Spleen (tissue), 11 donors: Measurements from ENCODE around the gene NUFIP2. TPM values are rescaled to one million over a fixed set of nuclear protein-coding genes. Genes with fewer than 3 reads are reported as not detected.

ENCODE experiments used
- DNase-seq: peaks from one replicate; pipeline ENCODE4 v3.0.0-alpha.2; 2020
- H3K27ac ChIP-seq, 8 donors: fragments of 200-600 bp; sonication (generic) in 7 of 8; 1 replicate in 4 of 8; 2 replicates in 4 of 8; pipeline versions ENCODE4 v1.5.0 to v1.8.0; 2016 to 2021; ENCODE audit warnings: inconsistent platforms in 4 of 8, mild to moderate bottlenecking in 4 of 8, moderate library complexity in 1 of 8
- H3K27me3 ChIP-seq, 7 donors: fragments of 200-600 bp; sonication (generic) in 6 of 7; replicated peaks in 1 of 7; 1 replicate in 4 of 7; 2 replicates in 3 of 7; pipeline versions ENCODE4 v1.5.0 to v1.8.0; 2016 to 2021; ENCODE audit warnings: inconsistent platforms in 3 of 7, mild to moderate bottlenecking in 1 of 7
- H3K36me3 ChIP-seq, 6 donors: fragments of 200-600 bp; sonication (generic) in 5 of 6; 1 replicate in 4 of 6; 2 replicates in 2 of 6; pipeline versions ENCODE4 v1.5.0 to v1.8.0; 2016 to 2021; ENCODE audit warnings: inconsistent platforms in 2 of 6
- H3K4me1 ChIP-seq, 6 donors: fragments of 200-600 bp; sonication (generic) in 5 of 6; 1 replicate in 3 of 6; 2 replicates in 3 of 6; pipeline versions ENCODE4 v1.5.0 to v1.8.0; 2016 to 2021; ENCODE audit warnings: inconsistent platforms in 3 of 6
- H3K4me3 ChIP-seq, 8 donors: fragments of 200-600 bp; sonication (generic) in 7 of 8; 1 replicate in 4 of 8; 2 replicates in 4 of 8; pipeline versions ENCODE4 v1.5.0 to v1.8.0; 2016 to 2021; ENCODE audit warnings: inconsistent platforms in 4 of 8, mild to moderate bottlenecking in 4 of 8, moderate library complexity in 2 of 8
- H3K9me3 ChIP-seq, 8 donors: fragments of 200-600 bp; sonication (generic) in 7 of 8; 1 replicate in 4 of 8; 2 replicates in 4 of 8; pipeline versions ENCODE4 v1.5.0 to v1.8.0; 2016 to 2021; ENCODE audit warnings: inconsistent platforms in 4 of 8
- POLR2A ChIP-seq, 3 donors: fragments of 450-650 bp; IDR thresholded peaks; one replicate each; pipeline ENCODE4 v1.5.1; 2017; ENCODE audit warnings: antibody characterized with exemption in 3 of 3, mild to moderate bottlenecking in 1 of 3
- POLR2AphosphoS5 ChIP-seq, 3 donors: sonication (generic); formaldehyde crosslinking; IDR thresholded peaks; one replicate each; pipeline ENCODE4 v1.5.1; 2017; ENCODE audit warnings: antibody characterized with exemption in 3 of 3
- WGBS, 5 donors: extraction: QIAGEN DNeasy Blood & Tissue Kit in 3 of 5; methylation state at CpG; one replicate each; pipeline versions ENCODE4 v1.1.5 to v1.1.7; 2013 to 2018; 5-methylcytosine and 5-hydroxymethylcytosine counted together
- intact Hi-C: fragments of 100-400 bp; cut with DNase I; formaldehyde crosslinking; loops from one replicate; pipeline ENCODE4 v1.15.0; 2023; ENCODE audit warnings: low total_unique reads
- polyA plus RNA-seq, 3 donors: library from polyadenylated mRNA; stranded (reverse); fragments of 200-250 nt; gene quantifications; one replicate each; pipeline ENCODE4 v1.2.1, GENCODE V29; 2013
- total RNA-seq, 7 donors: library from RNA; depleted of rRNA in 3 of 7; stranded (reverse); fragments of >200 nt in 3 of 7; fragmentation: NEBNext Ultra II Directional in 4 of 7; extraction: Animal tissue kit (Norgen Biotek cat#: 25700) in 4 of 7; gene quantifications; one replicate each; pipeline versions ENCODE4 v1.1.0 to v1.2.1, GENCODE V29; 2016 to 2021
- TF ChIP-seq, protein P1 (sequence below), 11 experiments: fragments of 200-600 bp in 7 of 11; fragments of 450-650 bp in 4 of 11; sonication (generic) in 4 of 11; IDR thresholded peaks in 8 of 11; conservative IDR thresholded peaks in 3 of 11; 1 replicate in 7 of 11; 2 replicates in 4 of 11; pipeline versions ENCODE4 v1.4.0 to v1.8.0; 2016 to 2021; ENCODE audit warnings: antibody characterized with exemption in 11 of 11, inconsistent platforms in 4 of 11, mild to moderate bottlenecking in 1 of 11
- donor health status: healthy with polysubstance abuse.
- donor health status: DM: no; HTN: no; CAD: no; lungs with moderate emphysema.
- donor health status: DM: no; HTN: no; CAD: no.
- donor health status: Bipolar disorder and iron deficiency.
- donor health status: healthy.
- donor health status: DM: no; HTN: no; CAD: no.
- donor health status: DM: yes; HTN: yes; CAD: no.

NUFIP2 gene
- total and polyA plus RNA-seq, 10 donors: 8.7 to 68.4 (median 54.9) TPM

DNA sequence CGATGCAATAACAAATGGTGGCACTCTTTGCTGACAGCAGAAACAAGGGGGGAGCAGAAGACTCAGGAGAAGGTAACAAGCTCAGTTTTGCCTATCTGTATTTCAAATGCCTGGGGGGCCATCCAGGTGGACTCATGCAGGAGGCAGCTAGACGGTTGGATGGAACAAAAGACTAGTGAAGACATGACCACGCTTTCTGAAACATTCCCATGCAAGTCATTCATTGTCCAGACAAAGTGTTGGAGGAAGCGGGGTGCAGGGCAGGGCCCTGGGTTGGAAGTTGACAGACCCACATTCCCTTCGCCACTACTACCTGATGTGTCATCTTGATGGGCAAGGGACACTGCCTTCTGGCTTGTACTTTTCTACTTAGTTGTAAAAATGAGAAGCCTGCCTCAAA is 77.1 kb downstream of the NUFIP2 start:
- TF ChIP-seq, protein P1, sequence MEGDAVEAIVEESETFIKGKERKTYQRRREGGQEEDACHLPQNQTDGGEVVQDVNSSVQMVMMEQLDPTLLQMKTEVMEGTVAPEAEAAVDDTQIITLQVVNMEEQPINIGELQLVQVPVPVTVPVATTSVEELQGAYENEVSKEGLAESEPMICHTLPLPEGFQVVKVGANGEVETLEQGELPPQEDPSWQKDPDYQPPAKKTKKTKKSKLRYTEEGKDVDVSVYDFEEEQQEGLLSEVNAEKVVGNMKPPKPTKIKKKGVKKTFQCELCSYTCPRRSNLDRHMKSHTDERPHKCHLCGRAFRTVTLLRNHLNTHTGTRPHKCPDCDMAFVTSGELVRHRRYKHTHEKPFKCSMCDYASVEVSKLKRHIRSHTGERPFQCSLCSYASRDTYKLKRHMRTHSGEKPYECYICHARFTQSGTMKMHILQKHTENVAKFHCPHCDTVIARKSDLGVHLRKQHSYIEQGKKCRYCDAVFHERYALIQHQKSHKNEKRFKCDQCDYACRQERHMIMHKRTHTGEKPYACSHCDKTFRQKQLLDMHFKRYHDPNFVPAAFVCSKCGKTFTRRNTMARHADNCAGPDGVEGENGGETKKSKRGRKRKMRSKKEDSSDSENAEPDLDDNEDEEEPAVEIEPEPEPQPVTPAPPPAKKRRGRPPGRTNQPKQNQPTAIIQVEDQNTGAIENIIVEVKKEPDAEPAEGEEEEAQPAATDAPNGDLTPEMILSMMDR (IDR thresholded peaks at IDR 0.05 in 8 of 11, conservative IDR thresholded peaks at IDR 0.05 in 3 of 11): no peak
- TF ChIP-seq POLR2AphosphoS5 (IDR thresholded peaks at IDR 0.05): no peak
- TF ChIP-seq POLR2A (IDR thresholded peaks at IDR 0.05): no peak
- intact Hi-C loops: loop anchor here (5.0 kb wide), 1 partner anchor 70 kb away; no protein-coding TSS in a partner anchor
- peaks cover 0 to 6% (median 0%) of the 10 kb centered on the region in 7 donors for H3K27me3 ChIP-seq
- 89 to 99% (median 92%) methylated on average over 5 of the region's 5 CpGs for WGBS, 5 donors
- H3K36me3 ChIP-seq: no peaks in the 10 kb centered on the region
- no peaks in the 10 kb centered on the region for H3K9me3 ChIP-seq
- no peak overlapping the region for H3K27ac ChIP-seq
- no peak for DNase-seq
- H3K4me1 ChIP-seq: peaks cover 0 to 10% (median 8%) of the 10 kb centered on the region in 6 donors
- H3K4me3 ChIP-seq: no peak overlapping the region

DNA sequence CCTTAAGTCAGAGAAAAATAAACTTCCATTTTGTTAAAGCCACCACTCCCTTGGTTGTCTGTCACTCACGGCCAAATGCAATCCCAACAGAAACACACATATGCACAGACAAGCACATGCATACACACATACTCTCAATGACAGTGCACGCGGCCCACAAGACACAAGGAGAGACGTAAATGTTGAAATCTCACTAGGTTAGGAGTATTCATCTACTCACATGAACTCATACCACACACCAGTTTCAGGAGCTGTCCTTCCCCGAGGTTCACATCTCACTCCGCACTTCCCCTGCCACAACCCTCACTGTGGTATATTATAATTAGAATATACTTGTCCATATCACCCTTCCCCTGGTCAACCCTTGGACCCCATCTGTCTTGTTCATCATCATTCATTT is 77.8 kb downstream of the NUFIP2 start:
- no peak overlapping the region for H3K4me3 ChIP-seq
- intact Hi-C loops: loop anchor here (5.0 kb wide), 1 partner anchor 69 kb away; no protein-coding TSS in a partner anchor
- peaks cover 0 to 6% (median 0%) of the 10 kb centered on the region in 7 donors for H3K27me3 ChIP-seq
- no peaks in the 10 kb centered on the region for H3K36me3 ChIP-seq
- DNase-seq: no peak
- peaks cover 0 to 10% (median 8%) of the 10 kb centered on the region in 6 donors for H3K4me1 ChIP-seq
- H3K9me3 ChIP-seq: no peaks in the 10 kb centered on the region
- WGBS, 5 donors: 74 to 87% (median 81%) methylated on average over 6 of the region's 6 CpGs
- no peak overlapping the region for H3K27ac ChIP-seq
- TF ChIP-seq POLR2AphosphoS5 (IDR thresholded peaks at IDR 0.05) (no peak), POLR2A (IDR thresholded peaks at IDR 0.05) (no peak)
- TF ChIP-seq, protein P1 (IDR thresholded peaks at IDR 0.05 in 8 of 11, conservative IDR thresholded peaks at IDR 0.05 in 3 of 11): no peak

DNA sequence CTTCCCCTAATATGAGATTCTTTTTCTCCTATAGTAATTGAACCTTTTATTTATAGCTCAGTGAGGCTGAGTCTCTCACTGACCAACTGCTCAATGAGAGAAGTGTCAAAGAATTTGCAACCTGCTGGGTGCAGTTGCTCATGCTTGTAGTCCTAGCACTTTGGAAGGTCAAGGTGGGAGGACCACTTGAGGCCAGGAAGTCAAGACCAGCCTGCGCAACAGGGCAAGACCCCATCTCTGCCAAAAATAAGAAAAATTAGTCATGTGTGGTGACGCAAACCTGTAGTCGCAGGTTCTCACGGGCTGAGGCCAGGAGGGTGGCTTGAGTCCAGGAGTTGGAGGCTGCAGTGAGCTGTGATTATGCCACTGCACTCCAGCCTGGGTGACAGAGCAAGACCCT is 78.2 kb downstream of the NUFIP2 start:
- Histone ChIP-seq H3K27ac (no peak overlapping the region), H3K4me1 (peaks cover 0 to 10% (median 8%) of the 10 kb centered on the region in 6 donors), H3K4me3 (no peak overlapping the region), H3K27me3 (peaks cover 0 to 6% (median 0%) of the 10 kb centered on the region in 7 donors), H3K9me3 (no peaks in the 10 kb centered on the region), H3K36me3 (no peaks in the 10 kb centered on the region)
- DNase-seq: no peak
- intact Hi-C loops: loop anchor here (5.0 kb wide), 1 partner anchor 68 kb away; no protein-coding TSS in a partner anchor
- TF ChIP-seq POLR2A (IDR thresholded peaks at IDR 0.05) (no peak), POLR2AphosphoS5 (IDR thresholded peaks at IDR 0.05) (no peak)
- TF ChIP-seq, protein P1 (IDR thresholded peaks at IDR 0.05 in 8 of 11, conservative IDR thresholded peaks at IDR 0.05 in 3 of 11): no peak
- 63 to 81% (median 67%) methylated on average over 4 of the region's 4 CpGs for WGBS, 5 donors

DNA sequence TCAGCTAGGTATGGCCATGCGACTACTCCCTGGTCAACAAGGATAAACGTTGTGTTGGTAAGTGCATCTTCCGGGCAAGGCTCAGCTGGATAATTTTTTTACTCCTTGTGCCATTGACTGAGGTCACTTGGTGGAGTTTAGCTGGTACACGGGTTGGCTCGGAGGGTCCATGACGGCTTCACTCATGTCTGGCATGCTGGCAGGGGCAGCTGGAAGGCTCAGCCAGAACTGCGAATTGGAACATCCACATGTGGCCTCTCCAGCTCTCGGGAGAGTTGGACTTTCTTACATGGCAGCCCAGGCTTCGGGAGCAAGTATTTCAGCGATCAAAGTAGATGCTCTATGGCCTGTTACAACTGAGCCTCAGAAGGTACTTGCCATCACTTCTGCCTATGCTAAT is 78.8 kb downstream of the NUFIP2 start:
- no peak for DNase-seq
- Histone ChIP-seq H3K27ac (no peak overlapping the region), H3K9me3 (no peaks in the 10 kb centered on the region), H3K4me3 (no peak overlapping the region), H3K36me3 (no peaks in the 10 kb centered on the region), H3K27me3 (peaks cover 0 to 5% (median 0%) of the 10 kb centered on the region in 7 donors), H3K4me1 (peaks cover 0 to 10% (median 8%) of the 10 kb centered on the region in 6 donors)
- no peak for TF ChIP-seq POLR2AphosphoS5 (IDR thresholded peaks at IDR 0.05)
- no peak for TF ChIP-seq POLR2A (IDR thresholded peaks at IDR 0.05)
- TF ChIP-seq, protein P1 (IDR thresholded peaks at IDR 0.05 in 8 of 11, conservative IDR thresholded peaks at IDR 0.05 in 3 of 11): no peak
- intact Hi-C loops: loop anchor here (5.0 kb wide), 1 partner anchor 68 kb away; no protein-coding TSS in a partner anchor
- 84 to 96% (median 92%) methylated on average over 10 of the region's 10 CpGs for WGBS, 5 donors
